HG03025 (cell line): ENCODE data around the gene HELB.

ENCODE experiments used
- ATAC-seq: cut with Tn5 transposase; IDR thresholded peaks from one replicate; pipeline ENCODE4 v1.9.1; 2021; ENCODE audit warnings: mild to moderate bottlenecking, moderate library complexity; ENCODE audit not compliant: unreplicated experiment, low FRiP score

The HELB gene

GRCh38 chr12:66297923-66298322 lies 4.4 kb upstream of the HELB start:
- no peak for ATAC-seq

GRCh38 chr12:66302827-66303169 lies 505 bp downstream of the HELB start:
- no peak for ATAC-seq

- ATAC-seq: peak; percentile 30
Measured at GRCh38 chr12:66303316-66303804, 1.1 kb downstream of the HELB start.

- no peak for ATAC-seq
Measured at GRCh38 chr12:66304296-66304900, 2.1 kb downstream of the HELB start.

- ATAC-seq: no peak
Measured at GRCh38 chr12:66309606-66310005, 7.3 kb downstream of the HELB start.

GRCh38 chr12:66312189-66312588 lies 9.9 kb downstream of the HELB start:
- ATAC-seq: no peak

GRCh38 chr12:66314278-66314677 lies 12.0 kb downstream of the HELB start:
- ATAC-seq: no peak

GRCh38 chr12:66319266-66319954 lies 17.1 kb downstream of the HELB start:
- ATAC-seq: no peak

GRCh38 chr12:66320996-66321395 lies 18.7 kb downstream of the HELB start:
- ATAC-seq: no peak

- ATAC-seq: no peak
Measured at GRCh38 chr12:66321435-66321834, 19.1 kb downstream of the HELB start.

- no peak for ATAC-seq
Measured at GRCh38 chr12:66323017-66323416, 20.7 kb downstream of the HELB start.

GRCh38 chr12:66329941-66330340 lies 27.6 kb downstream of the HELB start:
- ATAC-seq: no peak

- no peak for ATAC-seq
Measured at GRCh38 chr12:66331016-66331415, 28.7 kb downstream of the HELB start.

GRCh38 chr12:66331814-66332213 lies 29.5 kb downstream of the HELB start:
- ATAC-seq: no peak

- no peak for ATAC-seq
Measured at GRCh38 chr12:66335746-66336145, 33.5 kb downstream of the HELB start.

GRCh38 chr12:66337381-66338010 lies 35.2 kb downstream of the HELB start:
- no peak for ATAC-seq

GRCh38 chr12:66340131-66340530 lies 37.8 kb downstream of the HELB start:
- ATAC-seq: no peak

- ATAC-seq: no peak
Measured at GRCh38 chr12:66341126-66341525, 38.8 kb downstream of the HELB start.

- ATAC-seq: no peak
Measured at GRCh38 chr12:66345212-66345611, 42.9 kb downstream of the HELB start.

- ATAC-seq: no peak
Measured at GRCh38 chr12:66345956-66346355, 43.7 kb downstream of the HELB start.

GRCh38 chr12:66351301-66351700 lies 49.0 kb downstream of the HELB start:
- no peak for ATAC-seq

GRCh38 chr12:66352197-66352596 lies 49.9 kb downstream of the HELB start:
- no peak for ATAC-seq
